ENCODE results near the gene ZNRF2.

DNA sequence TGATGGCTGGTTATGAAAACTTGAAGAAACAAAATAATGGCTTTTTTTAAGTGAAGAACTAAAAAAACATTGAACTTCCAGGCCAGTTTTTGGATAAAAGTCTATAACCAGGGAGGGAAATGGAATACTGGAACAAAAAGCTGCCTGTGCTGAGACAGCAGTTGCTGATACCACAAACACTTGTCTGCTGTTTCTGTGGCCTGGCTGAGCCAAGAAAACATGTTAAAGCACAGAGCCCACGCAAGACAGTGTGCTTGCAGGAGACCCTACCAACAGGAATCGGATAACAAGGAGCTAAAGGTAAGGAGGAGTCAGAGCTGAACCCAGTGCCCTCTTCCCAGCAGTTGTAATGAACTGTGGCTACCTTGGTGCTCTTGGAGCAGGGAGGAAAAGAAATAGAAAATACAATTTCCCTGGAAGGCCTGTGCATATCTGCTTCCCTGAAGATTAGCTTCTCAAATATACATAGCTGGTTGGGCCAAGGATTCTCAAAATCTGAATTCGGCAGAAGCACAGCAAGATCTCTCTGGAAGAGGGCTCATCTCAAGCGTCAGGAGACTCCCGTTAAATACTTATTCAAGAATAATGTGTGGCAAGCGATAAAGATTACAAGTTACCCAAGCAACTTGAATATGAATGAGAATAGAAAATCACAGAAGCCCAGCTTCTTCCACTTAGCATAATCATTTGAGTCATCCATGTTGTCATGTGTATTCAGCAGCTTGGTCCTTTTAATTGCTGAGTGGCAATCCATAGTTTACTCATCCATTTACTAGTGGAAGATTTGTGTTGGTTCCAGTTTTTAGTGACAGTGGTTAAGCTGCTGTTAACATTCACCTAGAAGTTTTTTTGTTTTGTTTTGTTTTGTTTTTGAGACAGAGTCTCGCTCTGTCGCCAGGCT lies 106.6 kb downstream of the ZNRF2 start:
- TF ChIP-seq, protein P1, sequence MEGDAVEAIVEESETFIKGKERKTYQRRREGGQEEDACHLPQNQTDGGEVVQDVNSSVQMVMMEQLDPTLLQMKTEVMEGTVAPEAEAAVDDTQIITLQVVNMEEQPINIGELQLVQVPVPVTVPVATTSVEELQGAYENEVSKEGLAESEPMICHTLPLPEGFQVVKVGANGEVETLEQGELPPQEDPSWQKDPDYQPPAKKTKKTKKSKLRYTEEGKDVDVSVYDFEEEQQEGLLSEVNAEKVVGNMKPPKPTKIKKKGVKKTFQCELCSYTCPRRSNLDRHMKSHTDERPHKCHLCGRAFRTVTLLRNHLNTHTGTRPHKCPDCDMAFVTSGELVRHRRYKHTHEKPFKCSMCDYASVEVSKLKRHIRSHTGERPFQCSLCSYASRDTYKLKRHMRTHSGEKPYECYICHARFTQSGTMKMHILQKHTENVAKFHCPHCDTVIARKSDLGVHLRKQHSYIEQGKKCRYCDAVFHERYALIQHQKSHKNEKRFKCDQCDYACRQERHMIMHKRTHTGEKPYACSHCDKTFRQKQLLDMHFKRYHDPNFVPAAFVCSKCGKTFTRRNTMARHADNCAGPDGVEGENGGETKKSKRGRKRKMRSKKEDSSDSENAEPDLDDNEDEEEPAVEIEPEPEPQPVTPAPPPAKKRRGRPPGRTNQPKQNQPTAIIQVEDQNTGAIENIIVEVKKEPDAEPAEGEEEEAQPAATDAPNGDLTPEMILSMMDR (IDR thresholded peaks at IDR 0.05; ENCODE audit: low read length) = no peak
- no peak for TF ChIP-seq EZH2 (IDR thresholded peaks at IDR 0.05; ENCODE audit: borderline replicate concordance, low read length)

All from OCI-LY1 (cell line).